ENCODE measurements around the gene TMTC1.

- no peak for TF ChIP-seq CTCF (IDR thresholded peaks at IDR 0.05)
- no peak for TF ChIP-seq POLR2A (IDR thresholded peaks at IDR 0.05; ENCODE audit: low read depth)
These were observed 209.2 kb downstream of the TMTC1 start for GRCh38 chr12:29574500-29574899.
